ENCODE measurements around the gene EEF1A2. TPM values are rescaled to one million over a fixed set of nuclear protein-coding genes. Genes with fewer than 3 reads are reported as not detected.

Gene EEF1A2
- total RNA-seq, 1 experiment from 2014 or later: 359 TPM

DNA sequence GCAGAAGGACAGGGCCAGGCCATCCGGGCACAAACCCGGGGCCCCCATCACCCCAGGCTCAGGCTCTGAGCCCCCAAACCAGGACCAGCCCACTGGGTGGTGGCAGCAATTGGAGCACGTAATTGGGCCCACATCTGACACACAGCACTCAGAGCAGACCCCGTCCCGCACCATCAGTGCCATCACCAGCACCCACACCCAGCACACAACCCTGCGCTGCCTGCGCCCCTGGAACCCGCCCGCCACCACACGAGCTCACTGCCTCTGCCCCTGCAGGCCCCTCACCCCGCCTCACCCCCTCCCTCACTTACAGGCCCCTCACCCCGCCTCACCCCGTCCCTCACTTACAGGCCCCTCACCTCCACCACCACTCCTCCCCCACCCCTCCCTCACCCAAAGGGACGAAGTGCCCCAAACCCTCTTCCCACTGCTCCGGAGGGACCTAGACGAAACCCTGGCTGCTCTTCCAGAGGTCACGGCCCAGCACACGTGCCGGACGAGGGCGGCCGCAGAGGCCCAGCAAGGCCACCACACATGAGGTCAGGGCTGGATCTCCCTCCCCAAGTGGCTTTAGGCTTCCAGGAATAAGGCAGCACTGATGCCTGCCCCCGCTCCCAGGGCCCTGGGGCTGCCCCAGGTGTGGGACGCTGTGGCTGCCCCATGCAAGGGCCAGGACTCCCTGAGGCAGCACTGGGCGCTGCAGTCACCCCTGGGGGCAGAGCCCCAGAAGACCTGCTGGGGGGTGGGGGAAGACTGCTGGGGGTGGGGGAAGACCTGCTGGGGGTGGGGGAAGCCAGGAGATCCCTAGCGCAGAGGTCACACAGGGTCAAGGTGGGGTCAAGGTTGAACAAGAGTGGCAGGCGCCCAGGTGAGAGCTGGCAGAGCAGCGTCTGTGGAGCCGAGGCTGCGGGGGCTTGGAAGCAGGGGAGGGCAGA, 48.8 kb downstream of the EEF1A2 start:
- H3K27me3 Mint-ChIP-seq (ENCODE audit: unreplicated experiment): peaks cover 91% of the 10 kb centered on the region
- BruUV-seq (replicated peaks): no TSS peak
- H3K36me3 Mint-ChIP-seq (ENCODE audit: insufficient read depth, unreplicated experiment): peaks cover 3% of the 10 kb centered on the region
- H3K4me3 Mint-ChIP-seq (ENCODE audit: low read depth, unreplicated experiment): no peak overlapping the region
- H3K4me1 Mint-ChIP-seq (ENCODE audit: low read depth, unreplicated experiment): no peaks in the 10 kb centered on the region
- no peaks in the 10 kb centered on the region for H3K9me3 Mint-ChIP-seq (ENCODE audit: low read depth, unreplicated experiment)
- CTCF ChIA-PET: no interaction called here
- TF ChIP-seq, protein P1, sequence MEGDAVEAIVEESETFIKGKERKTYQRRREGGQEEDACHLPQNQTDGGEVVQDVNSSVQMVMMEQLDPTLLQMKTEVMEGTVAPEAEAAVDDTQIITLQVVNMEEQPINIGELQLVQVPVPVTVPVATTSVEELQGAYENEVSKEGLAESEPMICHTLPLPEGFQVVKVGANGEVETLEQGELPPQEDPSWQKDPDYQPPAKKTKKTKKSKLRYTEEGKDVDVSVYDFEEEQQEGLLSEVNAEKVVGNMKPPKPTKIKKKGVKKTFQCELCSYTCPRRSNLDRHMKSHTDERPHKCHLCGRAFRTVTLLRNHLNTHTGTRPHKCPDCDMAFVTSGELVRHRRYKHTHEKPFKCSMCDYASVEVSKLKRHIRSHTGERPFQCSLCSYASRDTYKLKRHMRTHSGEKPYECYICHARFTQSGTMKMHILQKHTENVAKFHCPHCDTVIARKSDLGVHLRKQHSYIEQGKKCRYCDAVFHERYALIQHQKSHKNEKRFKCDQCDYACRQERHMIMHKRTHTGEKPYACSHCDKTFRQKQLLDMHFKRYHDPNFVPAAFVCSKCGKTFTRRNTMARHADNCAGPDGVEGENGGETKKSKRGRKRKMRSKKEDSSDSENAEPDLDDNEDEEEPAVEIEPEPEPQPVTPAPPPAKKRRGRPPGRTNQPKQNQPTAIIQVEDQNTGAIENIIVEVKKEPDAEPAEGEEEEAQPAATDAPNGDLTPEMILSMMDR (IDR thresholded peaks at IDR 0.05; ENCODE audit: unreplicated experiment): no peak
- intact Hi-C loops (cut with micrococcal nuclease; ENCODE audit: unreplicated experiment): no loop called here
- no peak overlapping the region for H3K27ac Mint-ChIP-seq (ENCODE audit: unreplicated experiment)
- no peak for DNase-seq

DNA sequence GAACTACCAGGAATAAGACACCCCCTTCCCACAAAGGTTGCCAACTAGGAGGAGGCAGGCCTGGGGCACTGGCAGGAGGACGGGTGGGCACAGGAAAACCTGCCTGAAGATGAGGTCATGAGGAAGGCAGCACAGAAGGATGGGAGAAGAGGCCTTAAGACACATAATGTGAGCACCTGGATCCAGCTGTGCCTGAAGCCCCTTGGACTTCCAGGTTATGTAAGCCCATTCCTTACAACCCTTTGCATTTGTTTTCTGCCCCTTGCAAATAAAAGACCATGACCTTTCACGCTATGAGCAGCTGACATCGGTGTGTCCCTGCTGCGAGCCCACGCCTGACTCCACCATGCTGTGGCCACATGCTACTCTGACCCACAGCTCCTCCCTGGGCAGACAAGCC, 49.9 kb downstream of the EEF1A2 start:
- Mint-ChIP-seq H3K4me1 (ENCODE audit: low read depth, unreplicated experiment) (no peaks in the 10 kb centered on the region), H3K27ac (ENCODE audit: unreplicated experiment) (no peak overlapping the region), H3K9me3 (ENCODE audit: low read depth, unreplicated experiment) (no peaks in the 10 kb centered on the region), H3K4me3 (ENCODE audit: low read depth, unreplicated experiment) (no peak overlapping the region), H3K36me3 (ENCODE audit: insufficient read depth, unreplicated experiment) (peaks cover 5% of the 10 kb centered on the region), H3K27me3 (ENCODE audit: unreplicated experiment) (peaks cover 80% of the 10 kb centered on the region)
- no peak for DNase-seq
- CTCF ChIA-PET: no interaction called here
- intact Hi-C loops (cut with micrococcal nuclease; ENCODE audit: unreplicated experiment): no loop called here
- BruUV-seq (replicated peaks): no TSS peak
- TF ChIP-seq, protein P1 (IDR thresholded peaks at IDR 0.05; ENCODE audit: unreplicated experiment): no peak

DNA sequence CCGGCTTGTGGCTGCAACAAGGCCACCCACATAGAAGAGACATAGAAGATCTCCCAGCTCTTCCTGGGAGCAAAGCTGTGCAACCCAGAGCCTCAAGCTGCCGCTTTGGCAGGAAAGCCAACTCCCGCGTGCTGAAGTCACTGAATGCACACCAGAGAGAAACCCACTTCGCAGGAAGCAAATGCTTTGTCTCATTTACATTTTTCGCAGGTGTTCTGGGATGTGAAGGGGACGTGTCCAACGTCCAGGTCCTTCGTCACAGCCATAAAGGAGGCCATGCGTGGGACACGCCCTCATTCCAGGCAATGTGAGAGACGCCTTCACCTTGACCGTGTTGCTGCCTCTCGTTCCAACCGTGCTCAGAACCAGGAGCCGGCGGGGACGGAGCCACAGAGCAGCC, 50.9 kb downstream of the EEF1A2 start:
- no peak overlapping the region for H3K27ac Mint-ChIP-seq (ENCODE audit: unreplicated experiment)
- peaks cover 73% of the 10 kb centered on the region for H3K27me3 Mint-ChIP-seq (ENCODE audit: unreplicated experiment)
- CTCF ChIA-PET: interaction anchor here (0.6 kb wide), 1 partner anchor 10 kb away, joined by 5 read pairs; no protein-coding TSS in a partner anchor
- H3K4me1 Mint-ChIP-seq (ENCODE audit: low read depth, unreplicated experiment): no peaks in the 10 kb centered on the region
- peaks cover 3% of the 10 kb centered on the region for H3K9me3 Mint-ChIP-seq (ENCODE audit: low read depth, unreplicated experiment)
- BruUV-seq (replicated peaks): no TSS peak
- H3K4me3 Mint-ChIP-seq (ENCODE audit: low read depth, unreplicated experiment): no peak overlapping the region
- DNase-seq: no peak
- H3K36me3 Mint-ChIP-seq (ENCODE audit: insufficient read depth, unreplicated experiment): peaks cover 5% of the 10 kb centered on the region
- intact Hi-C loops (cut with micrococcal nuclease; ENCODE audit: unreplicated experiment): no loop called here
- TF ChIP-seq, protein P1 (IDR thresholded peaks at IDR 0.05; ENCODE audit: unreplicated experiment): no peak

DNA sequence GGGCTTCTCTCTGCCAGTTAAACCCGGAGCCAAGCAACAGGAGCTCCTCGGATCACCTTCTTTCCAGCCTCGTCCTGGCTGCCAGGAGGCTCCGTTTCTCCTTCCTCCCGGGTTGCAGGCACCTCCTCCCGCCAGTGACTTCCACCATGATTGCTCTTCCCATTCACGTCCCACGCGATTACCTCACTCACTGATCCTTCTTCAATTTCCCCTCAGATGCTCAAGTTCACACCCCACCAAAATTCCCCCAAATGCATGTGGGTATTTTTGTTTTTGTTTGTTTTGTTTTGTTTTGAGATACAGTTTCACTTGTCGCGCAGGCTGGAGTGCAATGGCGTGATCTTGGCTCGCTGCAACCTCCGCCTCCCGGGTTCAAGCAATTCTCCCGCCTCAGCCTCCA, 51.6 kb downstream of the EEF1A2 start:
- Mint-ChIP-seq H3K27ac (ENCODE audit: unreplicated experiment) (no peak overlapping the region), H3K4me3 (ENCODE audit: low read depth, unreplicated experiment) (no peak overlapping the region), H3K36me3 (ENCODE audit: insufficient read depth, unreplicated experiment) (peaks cover 6% of the 10 kb centered on the region), H3K4me1 (ENCODE audit: low read depth, unreplicated experiment) (no peaks in the 10 kb centered on the region), H3K27me3 (ENCODE audit: unreplicated experiment) (peaks cover 73% of the 10 kb centered on the region), H3K9me3 (ENCODE audit: low read depth, unreplicated experiment) (peaks cover 6% of the 10 kb centered on the region)
- TF ChIP-seq, protein P1 (IDR thresholded peaks at IDR 0.05; ENCODE audit: unreplicated experiment): no peak
- no TSS peak for BruUV-seq (replicated peaks)
- DNase-seq: no peak
- CTCF ChIA-PET: interaction anchor here (0.6 to 1.5 kb wide), 2 partner anchors 10 to 374 kb away, joined by 6 read pairs; no protein-coding TSS in a partner anchor
- intact Hi-C loops (cut with micrococcal nuclease; ENCODE audit: unreplicated experiment): no loop called here
